ENCODE results near the gene ACTG1.

DNA sequence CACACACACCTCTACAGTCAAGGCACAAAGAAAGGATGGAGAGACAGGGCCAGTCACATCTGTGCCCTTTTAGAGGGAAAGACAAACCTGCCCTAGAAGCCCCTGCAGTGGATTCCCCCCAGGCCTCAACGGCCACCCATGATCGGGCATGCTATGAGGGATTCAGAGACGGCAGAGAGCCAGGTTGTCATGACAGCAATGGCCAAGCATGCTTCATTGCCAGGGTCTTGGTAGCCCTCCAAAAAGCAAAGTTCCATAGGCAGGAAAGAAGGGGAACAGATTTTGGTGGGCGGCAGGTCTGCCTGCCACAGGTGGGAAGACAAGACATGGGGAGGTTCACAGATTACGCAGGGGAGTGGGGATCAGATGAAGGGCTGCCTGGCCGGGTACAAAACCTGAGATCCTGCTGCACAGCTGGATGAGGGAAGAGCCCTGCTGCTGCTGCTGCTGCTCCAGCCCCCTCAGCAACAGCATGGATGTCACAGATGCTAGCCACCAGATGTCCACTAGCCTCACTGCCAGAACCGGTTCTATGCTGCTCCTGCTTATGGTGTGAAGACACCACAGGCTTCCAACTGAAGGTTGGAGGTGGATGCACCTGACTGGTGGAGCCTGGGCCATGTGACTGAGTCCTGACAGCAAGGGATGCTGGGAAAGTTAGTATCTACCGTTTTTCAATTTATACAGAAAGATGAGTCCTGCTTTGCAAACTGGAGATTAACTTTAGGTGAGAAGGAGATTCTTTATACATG lies 17.8 kb downstream of the ACTG1 start:
- TF ChIP-seq, protein P1, sequence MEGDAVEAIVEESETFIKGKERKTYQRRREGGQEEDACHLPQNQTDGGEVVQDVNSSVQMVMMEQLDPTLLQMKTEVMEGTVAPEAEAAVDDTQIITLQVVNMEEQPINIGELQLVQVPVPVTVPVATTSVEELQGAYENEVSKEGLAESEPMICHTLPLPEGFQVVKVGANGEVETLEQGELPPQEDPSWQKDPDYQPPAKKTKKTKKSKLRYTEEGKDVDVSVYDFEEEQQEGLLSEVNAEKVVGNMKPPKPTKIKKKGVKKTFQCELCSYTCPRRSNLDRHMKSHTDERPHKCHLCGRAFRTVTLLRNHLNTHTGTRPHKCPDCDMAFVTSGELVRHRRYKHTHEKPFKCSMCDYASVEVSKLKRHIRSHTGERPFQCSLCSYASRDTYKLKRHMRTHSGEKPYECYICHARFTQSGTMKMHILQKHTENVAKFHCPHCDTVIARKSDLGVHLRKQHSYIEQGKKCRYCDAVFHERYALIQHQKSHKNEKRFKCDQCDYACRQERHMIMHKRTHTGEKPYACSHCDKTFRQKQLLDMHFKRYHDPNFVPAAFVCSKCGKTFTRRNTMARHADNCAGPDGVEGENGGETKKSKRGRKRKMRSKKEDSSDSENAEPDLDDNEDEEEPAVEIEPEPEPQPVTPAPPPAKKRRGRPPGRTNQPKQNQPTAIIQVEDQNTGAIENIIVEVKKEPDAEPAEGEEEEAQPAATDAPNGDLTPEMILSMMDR (IDR thresholded peaks at IDR 0.05): no peak
- TF ChIP-seq POLR2A (IDR thresholded peaks at IDR 0.05): no peak
